GM21717 (cell line): ENCODE results near the gene ACSS1.
A peak's percentile ranks its signal among the peaks of the same experiment; 100 is the strongest.

ENCODE experiments used
- ATAC-seq: cut with Tn5 transposase; IDR thresholded peaks from one replicate; pipeline ENCODE4 v1.9.1; 2021; ENCODE audit warnings: mild to moderate bottlenecking, moderate library complexity; ENCODE audit not compliant: unreplicated experiment

ACSS1 gene

DNA sequence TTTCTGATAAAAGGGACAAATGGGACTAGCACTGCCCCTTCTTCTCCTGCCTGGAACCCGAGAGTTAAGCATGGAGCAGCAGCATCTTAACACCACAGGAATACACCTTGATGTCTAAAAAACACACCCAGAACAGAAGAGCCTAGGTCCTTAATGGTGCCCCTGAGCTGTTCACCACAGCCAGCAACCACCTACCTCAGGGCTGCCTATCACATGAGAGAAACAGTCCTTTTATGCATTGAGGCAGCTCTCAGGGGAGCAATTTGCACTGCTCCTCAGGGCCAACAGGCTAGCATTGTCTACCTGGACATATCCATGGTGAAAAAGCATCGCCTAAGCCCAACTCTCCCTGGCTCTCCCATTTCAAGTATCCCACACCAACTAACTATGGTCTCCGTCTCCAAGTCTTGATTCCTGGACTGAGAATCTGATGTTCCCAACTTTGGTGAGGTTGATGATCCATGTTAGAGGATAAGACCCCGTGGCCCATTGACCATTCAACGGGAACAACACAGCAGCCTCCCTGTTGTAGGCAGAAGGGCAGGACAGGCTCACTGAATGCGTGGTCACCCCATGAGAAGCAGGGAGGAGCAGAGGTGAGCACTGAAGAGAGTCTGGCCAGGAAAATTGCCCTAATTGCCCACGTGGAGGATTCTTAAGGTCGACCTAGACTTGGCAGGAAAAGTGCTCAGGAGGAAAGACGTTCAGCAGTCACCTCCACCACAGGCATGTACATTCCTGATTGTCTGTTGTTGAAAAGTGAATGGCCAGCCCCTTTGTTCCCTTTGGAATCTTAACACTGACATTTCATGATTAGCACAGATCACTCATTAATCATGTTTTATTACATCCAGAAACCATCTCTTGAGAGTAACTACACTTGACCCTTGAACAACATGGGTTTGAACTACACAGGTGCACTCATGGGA is 61.2 kb downstream of the ACSS1 start:
- no peak for ATAC-seq

DNA sequence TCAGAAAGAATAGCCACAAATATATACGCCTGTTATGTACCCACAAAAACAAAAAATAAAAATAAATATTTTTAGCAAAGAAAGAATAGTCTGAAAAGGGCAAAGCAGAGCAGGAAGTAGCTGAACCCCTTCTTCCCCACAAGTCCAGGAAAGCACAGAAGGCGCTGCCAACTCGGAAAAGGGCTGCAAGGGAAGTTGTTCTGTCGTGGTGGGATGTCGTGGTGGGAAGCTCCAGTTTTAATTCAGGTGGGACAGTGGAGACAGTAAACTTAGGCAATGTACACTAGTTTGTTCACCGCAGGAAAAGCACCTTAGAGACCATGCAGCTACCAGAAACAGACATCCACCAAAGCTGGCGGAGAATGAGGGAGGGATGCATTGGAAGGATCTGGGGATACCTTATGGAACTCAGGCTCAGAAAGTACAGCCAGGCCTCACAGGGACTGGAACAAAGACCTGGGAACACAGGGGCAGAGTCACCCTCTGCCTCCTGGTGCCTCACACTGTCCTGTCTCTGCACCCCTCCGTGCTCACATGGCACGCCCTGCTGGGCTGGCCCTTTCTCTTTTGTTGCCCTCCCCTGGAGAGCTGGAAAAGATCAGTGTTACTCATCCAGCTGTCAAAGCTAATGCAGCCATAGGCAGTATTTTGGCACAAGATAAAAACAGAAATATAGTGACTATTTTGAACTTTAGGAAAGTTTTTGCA is 62.0 kb downstream of the ACSS1 start:
- ATAC-seq, result no peak

DNA sequence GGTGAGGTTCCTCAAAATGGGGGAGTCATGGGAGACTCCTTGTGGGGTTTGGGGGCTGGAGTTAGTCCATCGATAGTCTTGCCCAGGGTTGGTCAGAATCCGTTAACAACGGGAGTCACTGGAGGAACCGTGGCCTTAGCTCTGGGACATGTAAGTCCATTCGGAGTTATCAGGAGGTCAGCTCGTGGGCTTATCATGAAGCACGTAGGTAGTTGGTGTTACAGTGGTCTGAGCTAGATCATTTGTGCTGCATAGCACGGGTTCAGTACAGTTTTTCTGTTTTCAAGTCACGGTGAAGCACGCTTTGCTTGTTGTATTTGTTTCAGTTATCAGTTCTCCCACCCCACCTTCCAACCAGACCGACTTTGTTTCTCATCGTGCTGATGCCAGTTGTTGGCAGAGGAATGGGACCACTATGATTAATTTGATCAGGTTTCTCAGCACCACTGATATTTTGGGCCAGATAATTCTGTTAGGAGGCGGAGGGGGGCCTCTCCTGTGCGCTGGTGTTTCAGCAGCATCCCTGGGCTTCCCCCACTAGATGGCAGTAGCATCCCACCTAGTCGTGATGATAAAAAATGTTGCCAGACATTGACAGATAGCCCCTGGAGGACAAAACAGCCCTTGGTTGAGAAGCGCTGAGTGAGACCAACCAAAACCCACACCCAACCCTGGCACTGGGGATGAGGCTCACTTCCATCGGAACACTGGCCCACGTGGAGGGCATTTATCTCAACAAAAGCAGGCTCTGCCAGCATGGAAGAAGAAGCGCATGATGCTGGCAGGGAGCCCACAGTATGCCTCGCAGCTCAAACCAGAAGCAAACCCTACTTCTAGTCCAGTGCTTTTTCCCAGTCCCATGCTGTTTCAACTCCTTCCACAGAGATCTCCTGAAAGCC is 63.2 kb downstream of the ACSS1 start:
- ATAC-seq, result no peak

DNA sequence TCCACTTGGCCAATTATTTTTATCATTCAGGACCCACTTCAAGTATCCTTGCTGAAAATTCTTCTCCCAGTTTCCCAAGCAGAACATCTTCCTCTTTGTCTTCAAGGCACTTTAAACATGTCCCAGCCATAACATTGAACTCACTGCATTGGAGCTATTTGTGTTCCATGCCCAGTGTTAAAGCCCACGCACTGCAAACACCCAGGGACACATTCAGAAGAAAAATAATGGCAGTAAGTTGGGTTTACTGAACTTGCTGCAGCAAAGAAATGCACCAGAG is 63.8 kb downstream of the ACSS1 start:
- ATAC-seq, result no peak

DNA sequence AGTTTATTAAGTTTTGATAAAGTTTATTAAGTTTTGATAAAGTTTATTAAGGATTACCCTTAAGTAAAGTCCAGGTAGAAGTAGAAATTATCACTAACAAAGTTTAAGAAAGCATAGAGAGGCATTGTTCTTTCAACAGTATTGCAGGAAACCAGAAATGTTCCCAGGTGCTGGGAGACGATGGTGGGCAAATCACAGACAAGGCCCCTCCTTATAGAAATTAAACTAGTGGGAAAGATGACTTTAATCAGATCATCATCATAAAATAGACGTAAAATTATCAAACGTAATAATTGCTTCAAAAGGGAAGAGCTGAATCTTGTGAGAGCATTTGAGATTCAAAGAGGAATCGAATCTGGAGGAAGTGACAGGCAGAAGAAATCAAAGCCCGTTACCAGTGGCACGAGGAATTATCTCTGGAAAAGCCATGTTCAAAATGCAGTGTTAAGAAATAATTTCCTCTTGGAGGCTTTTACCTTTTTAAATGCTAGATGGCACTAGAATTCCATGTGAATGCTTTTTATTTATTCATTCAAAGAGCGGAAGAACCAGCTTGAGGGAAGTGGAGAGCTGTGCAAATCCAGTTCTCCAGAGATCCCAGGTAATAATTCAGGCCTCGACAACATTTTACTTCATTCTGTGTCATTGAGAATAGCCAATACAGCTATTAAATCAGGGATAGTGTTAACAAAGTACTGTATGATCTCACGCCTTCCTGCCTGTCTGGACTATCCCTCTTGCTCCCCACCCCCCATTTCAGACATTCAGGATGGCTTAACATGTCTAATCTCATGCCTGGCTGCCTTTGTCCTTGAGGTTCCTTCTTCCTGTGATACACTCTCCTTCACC is 64.4 kb downstream of the ACSS1 start:
- no peak for ATAC-seq

DNA sequence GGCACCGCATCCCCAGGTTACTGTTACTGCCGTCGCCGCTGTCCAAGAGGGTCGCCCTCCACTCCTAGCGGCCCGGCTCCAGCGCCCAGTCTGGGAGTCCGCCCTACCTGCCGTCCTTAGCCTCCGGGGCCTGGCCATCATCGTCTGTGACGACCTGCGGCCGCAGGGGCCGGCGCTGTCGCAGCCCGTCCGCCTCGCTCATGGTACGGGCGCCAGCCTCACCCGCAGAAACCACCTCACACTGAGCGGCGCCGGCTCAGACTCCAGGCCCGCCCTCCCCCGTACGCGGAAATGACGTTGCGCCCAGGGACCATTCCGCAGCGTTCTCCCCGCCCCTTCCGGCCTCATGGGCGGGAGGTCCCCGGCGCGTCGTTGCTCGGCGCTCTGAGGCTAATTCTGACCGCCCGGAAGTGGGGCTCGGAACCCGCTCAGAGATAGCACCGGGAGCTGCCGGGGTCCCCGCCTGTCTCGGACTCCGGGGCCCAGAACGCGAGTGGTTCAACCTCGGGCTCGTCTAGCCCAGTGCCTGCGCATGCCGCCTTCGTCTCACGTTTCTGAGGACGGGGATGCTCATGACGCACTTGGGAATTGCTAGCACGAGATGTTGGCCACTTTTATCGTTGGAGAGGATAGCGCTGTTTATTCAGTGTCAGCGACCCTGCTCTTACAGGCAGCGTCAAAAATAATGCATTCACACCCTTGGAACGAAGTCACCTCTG is 65.3 kb downstream of the ACSS1 start, which contains the start of gene APMAP:
APMAP (minus strand) TSS at position 265 of the 719 bp plus-strand sequence; CDS start at position 202, 63 bp downstream.
- peak; percentile 98 for ATAC-seq

DNA sequence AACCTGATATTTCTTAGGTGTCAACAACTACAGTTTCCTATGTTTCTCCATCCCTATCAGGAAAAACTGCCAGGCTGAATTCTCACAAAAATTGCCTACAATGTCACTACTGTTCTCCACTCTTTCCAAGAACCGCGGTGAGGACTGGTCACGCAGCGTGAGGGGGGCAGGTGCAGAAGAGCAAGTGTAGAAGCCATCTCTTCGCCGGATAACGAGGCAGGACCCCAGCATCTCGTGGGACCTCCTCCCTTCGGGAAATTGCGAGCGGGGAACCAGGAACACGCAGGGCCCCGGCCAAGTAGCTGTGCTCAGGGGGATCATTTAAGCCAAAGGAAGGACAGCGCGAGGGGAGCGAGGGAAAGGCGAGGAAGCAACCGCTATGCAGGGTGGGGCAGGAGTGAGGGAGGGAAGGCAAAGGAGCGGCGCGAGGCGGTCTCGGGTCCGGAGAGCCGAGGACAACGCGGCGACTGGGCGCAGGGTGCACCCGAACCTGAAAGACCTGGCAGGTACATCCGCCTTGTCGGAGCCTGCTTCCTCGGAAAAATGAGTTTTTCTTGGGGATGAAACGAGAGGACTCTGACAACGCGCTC is 65.9 kb downstream of the ACSS1 start:
- ATAC-seq, result peak; percentile 34

DNA sequence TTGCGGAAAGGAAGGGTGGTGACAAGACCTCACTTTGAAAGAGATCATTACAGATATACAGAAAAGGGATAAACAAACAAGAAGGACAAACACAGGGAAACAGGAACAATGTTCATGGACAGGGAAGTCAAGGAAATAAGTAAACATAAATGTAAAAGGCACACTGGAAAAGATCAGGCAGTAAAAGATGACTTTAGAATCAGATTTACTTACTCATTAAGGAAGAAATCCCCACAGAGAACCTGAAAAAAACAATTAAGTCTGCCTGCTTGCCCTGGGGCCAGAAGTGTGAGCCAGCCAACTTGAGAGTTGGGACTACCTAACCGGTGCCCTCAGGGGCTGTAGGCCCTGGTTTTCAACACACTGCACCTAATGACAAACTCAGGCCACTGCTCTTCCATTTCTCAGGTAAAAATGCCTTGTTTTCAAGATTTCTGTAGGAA is 67.1 kb downstream of the ACSS1 start:
- ATAC-seq, result no peak

DNA sequence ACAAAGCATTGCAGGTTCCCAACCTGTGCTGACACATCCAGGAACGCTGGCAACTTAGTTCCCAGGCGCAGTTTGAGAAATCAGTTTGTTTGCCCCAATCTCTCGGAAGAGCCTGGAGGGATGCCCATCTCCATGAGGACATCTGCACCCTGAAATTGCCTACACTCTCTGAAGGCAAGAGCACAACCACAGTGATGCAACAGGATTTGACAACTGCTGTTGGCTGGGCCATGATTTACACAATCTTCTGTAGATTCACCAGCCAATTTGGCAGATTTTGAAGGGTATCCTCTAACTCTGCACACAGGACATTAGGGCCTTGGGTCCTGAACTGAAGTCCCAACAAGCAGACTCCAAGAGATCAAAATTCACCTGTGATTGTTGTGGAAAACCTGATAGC is 68.8 kb downstream of the ACSS1 start:
- no peak for ATAC-seq

DNA sequence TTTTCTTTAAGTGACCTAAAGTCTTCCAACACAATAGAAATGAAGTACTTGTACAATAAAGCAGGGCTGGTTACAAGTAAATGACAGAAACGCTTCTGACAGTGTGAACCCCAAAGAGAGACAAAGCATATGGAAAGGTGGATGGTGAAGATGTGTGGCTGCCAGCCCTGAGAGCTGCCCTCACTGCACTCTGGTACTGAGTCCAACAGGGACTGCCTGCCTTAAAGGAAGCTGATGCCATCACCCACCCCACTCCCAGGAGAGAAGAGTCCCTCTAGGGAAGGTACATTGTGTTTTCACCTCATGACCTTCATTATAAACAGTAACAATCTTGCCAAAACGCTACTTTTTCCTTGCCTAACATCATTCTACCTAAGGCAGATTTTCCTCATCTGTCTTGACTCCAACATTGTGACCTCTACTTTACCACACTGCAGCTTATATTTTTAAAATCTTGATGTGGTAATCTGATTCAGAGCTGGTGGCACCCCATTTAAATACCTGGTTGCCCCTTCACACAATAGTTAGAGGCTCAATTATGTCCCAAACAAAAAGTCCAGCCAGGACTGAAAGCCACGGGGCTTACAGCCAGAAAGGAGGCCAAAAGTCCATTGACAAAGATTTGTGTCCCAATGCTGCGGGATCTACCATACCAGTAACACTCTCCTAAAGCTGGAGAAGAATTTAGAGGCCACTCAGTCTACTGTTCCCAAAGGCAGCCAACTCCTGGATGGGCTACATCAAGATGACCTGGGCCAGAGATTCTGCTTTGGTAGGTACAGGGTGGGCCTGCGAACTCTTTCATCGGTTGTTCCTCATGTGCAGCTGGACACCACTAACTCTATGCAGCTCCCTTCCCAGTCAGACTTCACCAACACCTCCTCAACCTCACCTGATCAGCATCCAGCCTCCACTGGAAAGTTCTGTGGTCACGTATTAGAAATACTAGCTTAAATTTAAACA is 69.8 kb downstream of the ACSS1 start:
- no peak for ATAC-seq

DNA sequence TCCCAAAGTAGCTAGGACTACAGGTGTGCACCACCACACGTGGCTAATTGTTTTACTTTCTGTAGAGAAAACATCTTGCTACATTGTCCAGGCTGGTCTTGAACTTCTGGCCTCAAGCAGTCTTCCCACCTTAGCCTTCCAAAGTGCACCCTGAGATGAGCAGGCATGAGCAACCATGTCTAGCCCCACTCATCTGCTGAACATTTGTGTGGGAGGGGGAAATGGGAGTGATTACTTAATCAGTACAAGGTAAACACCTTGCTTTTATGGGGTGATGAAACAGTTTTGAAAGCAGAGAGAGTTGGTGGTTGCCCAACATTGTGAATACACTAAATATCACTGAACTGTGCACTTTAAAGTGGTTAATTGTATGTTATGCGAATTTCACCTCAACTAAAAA is 70.7 kb downstream of the ACSS1 start:
- ATAC-seq, result no peak

DNA sequence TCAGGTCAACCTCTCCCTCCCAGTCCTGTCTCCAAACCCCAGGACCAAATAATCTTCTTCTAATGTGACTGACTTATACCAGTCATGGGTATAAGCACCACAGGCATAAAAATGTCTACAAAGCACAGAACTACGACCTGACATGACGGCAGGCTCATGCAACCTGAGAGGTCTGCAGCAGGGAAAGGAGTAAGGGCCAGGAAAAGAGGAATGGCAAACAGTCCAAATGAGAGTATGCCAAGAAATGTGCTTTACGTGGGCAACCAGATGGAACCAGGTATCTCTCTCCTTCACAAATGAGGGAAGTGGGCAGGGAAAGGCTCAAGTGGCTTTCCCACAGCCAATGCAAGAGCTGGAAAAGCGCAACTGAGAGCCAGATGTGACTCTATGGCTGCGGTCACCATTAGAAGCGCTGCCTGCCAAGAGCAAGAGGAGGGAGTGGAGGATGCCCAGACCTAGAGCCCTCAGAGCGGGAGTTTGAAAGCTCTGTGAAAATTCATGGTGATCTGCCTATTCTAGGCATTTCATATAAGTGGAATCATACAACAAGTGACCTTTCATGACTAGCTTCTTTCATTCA is 71.4 kb downstream of the ACSS1 start:
- ATAC-seq, result no peak

DNA sequence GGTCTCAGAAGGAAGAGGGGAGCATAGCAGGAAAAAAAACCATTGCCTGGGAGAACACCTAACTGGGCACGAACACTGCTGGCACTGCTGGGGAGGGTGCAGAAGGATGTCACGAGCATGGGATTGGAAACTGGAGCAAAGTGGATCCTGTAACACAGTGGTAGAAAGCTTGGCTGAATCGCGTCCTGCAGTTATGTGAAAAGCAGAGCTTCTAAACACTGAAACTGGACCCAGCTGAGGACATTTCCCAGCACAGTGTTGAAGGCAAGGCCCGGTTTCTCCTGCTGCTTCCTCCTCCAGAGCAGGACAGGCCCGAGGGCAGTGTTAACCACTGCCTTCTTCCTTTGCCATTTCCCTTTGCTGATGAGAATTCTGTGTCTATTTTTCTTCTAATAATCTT is 72.1 kb downstream of the ACSS1 start:
- ATAC-seq, result no peak

DNA sequence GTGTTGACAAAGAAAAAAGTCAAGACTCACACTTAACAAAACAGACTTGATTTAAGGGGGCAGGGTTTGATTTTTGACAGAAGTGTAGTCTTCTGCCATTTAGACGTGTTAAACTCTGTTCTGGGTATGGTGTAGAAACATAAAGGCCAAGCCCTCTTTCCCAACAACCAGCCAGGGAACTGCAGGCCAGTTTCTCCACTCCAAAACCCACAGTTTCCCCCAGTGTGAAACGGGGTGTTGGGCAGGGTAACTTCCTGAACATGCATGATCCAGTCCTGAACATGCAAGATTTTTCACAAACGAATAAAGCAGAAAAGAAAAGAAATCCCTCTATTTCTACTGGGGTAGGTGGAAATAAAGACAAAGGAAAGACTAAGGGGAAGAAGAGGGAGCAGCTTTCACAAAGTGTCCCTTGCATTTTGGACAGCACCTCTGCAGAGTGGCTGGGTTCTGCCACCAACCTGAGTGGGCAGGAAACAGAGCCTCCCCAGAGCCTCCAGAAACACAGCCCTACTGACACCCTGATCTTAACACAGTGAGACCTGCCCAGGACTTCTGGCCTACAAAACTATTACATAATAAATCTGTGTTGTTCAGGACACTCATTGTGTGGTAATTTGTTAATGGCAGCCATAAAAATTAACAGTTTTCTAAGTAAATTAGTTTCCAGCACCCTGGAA is 72.8 kb downstream of the ACSS1 start:
- no peak for ATAC-seq

DNA sequence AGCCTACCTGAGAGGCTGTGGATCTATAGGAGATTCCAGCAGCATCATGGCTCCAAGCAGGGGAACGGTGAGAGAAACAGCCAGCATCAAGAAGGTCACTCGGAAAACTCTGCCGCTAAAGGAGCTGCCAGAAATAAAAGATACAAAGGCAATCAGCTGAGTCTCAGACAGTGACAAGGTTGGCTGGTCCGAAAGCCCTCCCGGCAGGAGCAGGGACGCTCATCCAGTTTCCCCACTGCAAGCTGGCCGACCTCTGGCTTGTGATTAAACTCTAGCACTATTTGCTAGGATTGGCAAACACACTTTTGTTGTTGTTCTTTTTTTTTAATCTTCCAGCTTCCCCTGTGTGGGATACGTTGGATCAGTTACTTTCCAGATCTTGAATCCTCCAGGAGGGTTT is 74.0 kb downstream of the ACSS1 start:
- no peak for ATAC-seq

DNA sequence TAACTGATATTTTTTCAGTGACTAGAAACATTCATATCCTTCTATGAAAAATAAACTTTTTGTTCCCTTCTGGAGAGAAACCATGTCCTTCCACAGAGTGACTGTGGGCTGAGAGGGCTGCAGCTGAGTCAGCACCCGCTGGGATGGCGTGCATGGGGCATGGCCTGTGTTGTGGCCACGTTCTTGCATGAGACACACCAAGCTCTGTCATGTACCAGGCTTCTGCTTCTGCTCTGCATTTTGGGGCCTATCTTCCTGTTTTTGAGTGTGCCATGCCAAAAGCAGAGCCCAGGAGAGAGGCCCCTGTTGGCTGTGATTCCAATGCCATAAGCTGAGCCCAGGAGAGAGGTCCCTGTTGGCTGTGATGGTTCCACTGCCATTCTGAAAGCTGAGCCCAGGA is 76.1 kb downstream of the ACSS1 start:
- ATAC-seq, result no peak

DNA sequence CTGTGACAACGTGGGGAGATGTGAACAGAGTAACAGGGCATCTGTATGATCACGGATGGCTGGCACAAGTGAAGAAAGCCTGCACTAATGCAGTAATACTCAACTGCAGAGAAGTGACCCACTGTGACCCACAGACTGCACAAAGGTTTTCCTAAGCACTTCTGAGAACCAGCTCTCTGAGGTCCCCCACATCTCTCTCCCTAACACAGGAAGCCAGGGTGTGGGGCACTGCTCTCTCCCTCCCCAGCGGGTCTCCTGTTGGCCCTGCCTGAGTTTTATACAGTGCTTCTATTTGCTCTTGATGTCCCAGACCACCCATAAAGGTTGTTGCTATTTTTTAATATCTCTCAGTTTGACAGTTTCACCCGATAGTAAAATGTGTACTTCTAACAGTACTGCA is 76.7 kb downstream of the ACSS1 start:
- no peak for ATAC-seq
